BJ (cell line): Measurements from ENCODE around the gene ZNF362. TPM values are rescaled to one million over a fixed set of nuclear protein-coding genes. Genes with fewer than 3 reads are reported as not detected.
A peak's percentile ranks its signal among the peaks of the same experiment; 100 is the strongest.

Experiments
- CTCF ChIA-PET: fragments of 350-600 bp; formaldehyde crosslinking; extraction: SDS; loops from one replicate; lab custom pipeline; 2021; ENCODE audit warnings: antibody characterized with exemption, inconsistent platforms; lab: Yijun Ruan, JAX
- POLR2A ChIA-PET: fragments of 300-600 bp; sonication (Branson Sonifier 250); formaldehyde crosslinking; extraction: SDS; loops from one replicate; lab custom pipeline; 2021; ENCODE audit warnings: antibody characterized with exemption; lab: Charles Lee
- DNase-seq: peaks from one replicate; pipeline ENCODE4 v3.0.0-alpha.2; 2011; ENCODE audit warnings: low read depth
- H3K27me3 ChIP-seq: 2 replicates; pipeline ENCODE4 v1.6.0; 2011; ENCODE audit warnings: low read length; ENCODE audit not compliant: control insufficient read depth, insufficient read depth
- H3K36me3 ChIP-seq: 2 replicates; pipeline ENCODE4 v1.5.1; 2011; ENCODE audit warnings: low read length; ENCODE audit not compliant: control insufficient read depth, insufficient read depth
- H3K4me3 ChIP-seq: 2 replicates; pipeline ENCODE4 v1.5.1; 2011; ENCODE audit warnings: low read depth, mild to moderate bottlenecking, control low read depth, low read length
- polyA plus RNA-seq: library from polyadenylated mRNA; depleted of rRNA; stranded (reverse); fragments of >200 nt; gene quantifications from 2 replicates; pipeline ENCODE4 v1.2.3, GENCODE V29; 2011
- TF ChIP-seq, protein P1 (sequence below): IDR thresholded peaks from 2 replicates; pipeline ENCODE4 v1.5.1; 2011; ENCODE audit warnings: low read depth, mild to moderate bottlenecking, control low read depth, inconsistent platforms, low read length, moderate library complexity; ENCODE audit not compliant: insufficient read depth

The ZNF362 gene
- polyA plus RNA-seq, 1 experiment = 14.4 TPM

DNA sequence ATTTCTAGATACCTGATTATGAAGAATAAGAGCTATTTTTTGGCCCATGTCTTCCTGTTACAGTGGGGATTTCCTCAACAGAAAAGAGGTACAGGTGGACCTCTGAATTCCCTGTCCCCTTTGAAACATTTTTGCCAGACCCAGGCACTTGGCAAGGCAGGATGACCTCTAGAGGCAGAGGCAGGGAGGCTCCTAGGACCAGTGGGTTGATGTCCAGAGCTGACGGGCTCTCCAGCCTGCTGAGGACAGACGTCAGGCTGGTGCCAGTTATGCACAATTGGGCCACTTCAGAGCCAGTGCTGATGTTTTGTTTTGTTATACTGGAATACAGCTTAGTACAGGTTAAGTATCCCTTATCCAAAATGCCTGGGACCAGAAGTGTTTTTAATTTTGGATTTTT lies 83.1 kb downstream of the ZNF362 start:
- DNase-seq = no peak
- CTCF ChIA-PET = interaction anchor here (0.8 to 2.1 kb wide), 8 partner anchors 8 to 131 kb away, joined by 3 to 8 read pairs (median 3); no protein-coding TSS in a partner anchor
- TF ChIP-seq, protein P1, sequence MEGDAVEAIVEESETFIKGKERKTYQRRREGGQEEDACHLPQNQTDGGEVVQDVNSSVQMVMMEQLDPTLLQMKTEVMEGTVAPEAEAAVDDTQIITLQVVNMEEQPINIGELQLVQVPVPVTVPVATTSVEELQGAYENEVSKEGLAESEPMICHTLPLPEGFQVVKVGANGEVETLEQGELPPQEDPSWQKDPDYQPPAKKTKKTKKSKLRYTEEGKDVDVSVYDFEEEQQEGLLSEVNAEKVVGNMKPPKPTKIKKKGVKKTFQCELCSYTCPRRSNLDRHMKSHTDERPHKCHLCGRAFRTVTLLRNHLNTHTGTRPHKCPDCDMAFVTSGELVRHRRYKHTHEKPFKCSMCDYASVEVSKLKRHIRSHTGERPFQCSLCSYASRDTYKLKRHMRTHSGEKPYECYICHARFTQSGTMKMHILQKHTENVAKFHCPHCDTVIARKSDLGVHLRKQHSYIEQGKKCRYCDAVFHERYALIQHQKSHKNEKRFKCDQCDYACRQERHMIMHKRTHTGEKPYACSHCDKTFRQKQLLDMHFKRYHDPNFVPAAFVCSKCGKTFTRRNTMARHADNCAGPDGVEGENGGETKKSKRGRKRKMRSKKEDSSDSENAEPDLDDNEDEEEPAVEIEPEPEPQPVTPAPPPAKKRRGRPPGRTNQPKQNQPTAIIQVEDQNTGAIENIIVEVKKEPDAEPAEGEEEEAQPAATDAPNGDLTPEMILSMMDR = peak; percentile 25; the same call in 1 of the 2 replicates
- Histone ChIP-seq H3K4me3 (no peak overlapping the region), H3K27me3 (no peaks in the 10 kb centered on the region), H3K36me3 (peaks cover 9% of the 10 kb centered on the region)
- POLR2A ChIA-PET = no interaction called here

DNA sequence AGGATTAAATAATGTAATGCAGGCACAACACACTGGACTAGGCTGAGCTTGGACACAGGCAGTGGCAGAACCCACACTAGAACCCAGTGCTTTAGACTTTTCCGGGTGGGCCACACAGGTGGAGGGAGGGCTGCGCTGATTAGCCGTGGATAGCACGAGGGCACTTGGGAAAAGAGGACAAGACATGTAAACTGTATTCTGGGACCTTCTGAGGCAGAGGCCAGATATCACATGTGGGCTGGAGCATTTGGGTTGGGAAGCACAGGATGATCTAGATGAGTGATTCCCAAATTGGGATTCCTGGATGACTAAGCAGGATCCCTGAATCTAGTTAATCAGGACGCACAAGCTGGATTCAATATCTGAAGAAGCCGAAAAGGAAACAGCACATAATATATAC lies 84.9 kb downstream of the ZNF362 start:
- TF ChIP-seq, protein P1 = no peak
- no peak for DNase-seq
- POLR2A ChIA-PET = interaction anchor here (1.0 kb wide), 1 partner anchor 48 kb away, joined by 4 read pairs; no protein-coding TSS in a partner anchor
- peaks cover 8% of the 10 kb centered on the region for H3K36me3 ChIP-seq
- no peak overlapping the region for H3K4me3 ChIP-seq
- CTCF ChIA-PET = no interaction called here
- H3K27me3 ChIP-seq = no peaks in the 10 kb centered on the region

DNA sequence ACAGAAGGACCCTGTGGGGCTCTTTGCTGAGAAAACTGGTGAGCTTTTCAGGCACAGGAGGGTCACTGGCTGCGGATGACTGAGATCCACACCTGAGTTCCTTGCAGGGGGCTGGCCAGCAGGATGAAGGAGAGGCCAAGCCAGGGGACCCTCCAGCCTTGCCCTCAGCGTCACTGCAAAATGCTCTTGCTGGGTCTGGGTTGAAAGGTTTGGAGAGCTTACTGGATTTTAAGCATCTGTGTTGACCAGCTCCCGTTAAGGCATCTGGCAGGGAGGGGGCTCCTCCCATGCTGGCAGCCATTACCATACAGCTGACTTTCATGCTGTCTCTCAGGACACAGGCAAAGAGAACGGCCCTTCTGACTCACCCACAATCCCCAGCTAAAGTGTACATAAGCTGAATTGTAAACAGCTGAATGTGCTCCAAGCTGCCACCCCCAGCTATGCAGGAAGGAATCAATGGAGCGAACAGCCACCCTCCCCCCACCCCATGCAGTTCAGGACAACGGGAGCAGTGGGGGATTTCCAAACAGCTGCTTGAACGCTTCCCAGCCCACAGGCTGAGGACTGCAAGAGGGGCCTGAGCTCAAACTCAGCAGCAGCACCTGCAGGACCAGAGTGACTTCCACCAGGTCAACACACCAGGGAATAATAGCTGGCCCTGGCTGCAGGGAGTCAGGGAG lies 85.9 kb downstream of the ZNF362 start:
- CTCF ChIA-PET = interaction anchor here (0.8 to 1.7 kb wide), 4 partner anchors 39 to 129 kb away, joined by 3 to 8 read pairs (median 3); no protein-coding TSS in a partner anchor
- H3K27me3 ChIP-seq = no peaks in the 10 kb centered on the region
- H3K4me3 ChIP-seq = no peak overlapping the region
- DNase-seq = peak; percentile 88
- TF ChIP-seq, protein P1 = no peak
- POLR2A ChIA-PET = interaction anchor here (1.0 kb wide), 1 partner anchor 47 kb away, joined by 4 read pairs; no protein-coding TSS in a partner anchor
- H3K36me3 ChIP-seq = peaks cover 8% of the 10 kb centered on the region

DNA sequence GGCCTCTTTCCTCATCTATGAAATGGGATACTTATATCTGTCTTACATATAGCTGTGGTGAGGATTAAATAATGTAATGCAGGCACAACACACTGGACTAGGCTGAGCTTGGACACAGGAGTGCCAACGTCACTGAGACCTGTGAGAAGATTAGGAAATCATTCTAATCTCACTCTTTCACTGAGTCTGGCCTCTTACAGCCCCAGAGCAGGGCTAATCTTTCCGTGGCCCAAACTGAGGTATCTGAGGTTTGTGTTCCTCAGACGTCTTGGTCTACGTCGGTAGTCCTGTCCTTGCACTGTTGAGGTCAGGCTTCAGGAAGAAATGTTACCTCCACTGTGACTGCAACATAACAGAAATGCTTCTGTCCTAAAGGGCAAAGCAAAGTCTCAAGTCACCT lies 87.2 kb downstream of the ZNF362 start:
- H3K36me3 ChIP-seq = peaks cover 8% of the 10 kb centered on the region
- TF ChIP-seq, protein P1 = no peak
- CTCF ChIA-PET = interaction anchor here (0.6 to 1.7 kb wide), 3 partner anchors 48 to 127 kb away, joined by 3 to 8 read pairs (median 3); no protein-coding TSS in a partner anchor
- H3K27me3 ChIP-seq = no peaks in the 10 kb centered on the region
- H3K4me3 ChIP-seq = no peak overlapping the region
- POLR2A ChIA-PET = interaction anchor here (0.7 kb wide), 1 partner anchor 90 kb away, joined by 16 read pairs; no protein-coding TSS in a partner anchor
- no peak for DNase-seq

DNA sequence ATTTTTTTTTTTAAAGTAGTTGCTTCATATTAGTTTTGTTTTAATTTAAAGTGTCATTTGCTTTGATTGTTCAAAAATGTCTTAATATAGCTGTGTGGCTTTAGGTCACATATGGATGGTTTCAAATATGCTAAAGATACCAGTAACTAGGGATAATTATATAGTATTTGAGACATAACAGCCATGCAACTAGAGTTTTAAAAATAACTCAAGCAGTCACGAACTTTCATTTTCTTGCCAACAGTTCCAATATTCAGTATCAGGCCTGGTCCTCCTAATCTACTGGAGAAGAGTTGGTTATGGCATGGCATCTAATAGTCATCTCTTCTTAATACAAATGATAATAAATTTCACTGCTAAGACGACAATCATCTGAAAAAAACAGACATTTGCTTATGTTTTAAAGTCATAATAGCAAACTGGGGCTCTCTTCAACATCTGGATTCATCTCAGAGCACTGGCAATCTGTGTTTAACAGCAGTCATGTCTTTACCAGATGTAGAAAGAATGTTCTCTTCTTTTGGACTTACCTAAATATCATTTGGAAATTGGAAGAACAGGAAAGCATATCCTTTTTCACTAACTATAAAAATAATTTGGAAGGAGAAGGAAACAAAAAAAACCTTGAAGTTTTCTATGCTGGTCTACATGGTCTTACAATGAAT lies 88.7 kb downstream of the ZNF362 start:
- TF ChIP-seq, protein P1 = no peak

More for the DNA sequence above, 88.7 kb downstream of the ZNF362 start:
- CTCF ChIA-PET = interaction anchor here (1.0 kb wide), 1 partner anchor 12 kb away, joined by 3 read pairs; no protein-coding TSS in a partner anchor
- H3K27me3 ChIP-seq = no peaks in the 10 kb centered on the region
- H3K4me3 ChIP-seq = no peak overlapping the region
- POLR2A ChIA-PET = no interaction called here
- no peak for DNase-seq
- peaks cover 8% of the 10 kb centered on the region for H3K36me3 ChIP-seq
